ENCODE measurements around the gene PDP2. TPM values are rescaled to one million over a fixed set of nuclear protein-coding genes. Genes with fewer than 3 reads are reported as not detected.

Gene PDP2
- total and polyA plus RNA-seq, 2 donors (not counting 3 experiments of a cell fraction or from before 2014, with no cell fraction given): 4.4 to 9.3 TPM

DNA sequence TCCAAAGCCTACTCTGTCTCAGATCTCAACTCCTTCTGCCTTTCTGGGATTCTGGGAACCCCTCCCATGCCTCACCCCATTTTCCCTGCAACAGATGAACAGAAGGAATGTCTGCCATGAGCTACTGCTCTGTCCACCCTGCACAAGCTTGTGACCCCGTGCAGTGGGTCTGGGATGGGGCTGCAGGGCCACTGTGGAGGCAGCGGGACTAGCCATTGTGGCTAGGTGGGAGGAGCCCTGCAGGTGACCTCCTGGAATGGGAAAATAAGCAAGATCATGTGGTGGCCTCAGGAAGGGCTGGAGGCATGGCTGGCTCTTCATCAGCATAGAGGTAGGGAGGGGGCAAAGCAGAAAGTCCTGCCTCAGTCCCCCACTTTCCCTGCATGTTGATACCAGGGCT lies 13.7 kb downstream of the PDP2 start:
- no peaks in the 10 kb centered on the region for H4K20me1 ChIP-seq (replicated peaks; ENCODE audit: control insufficient read depth, extremely low read depth, insufficient read depth, low read length)
- no peaks in the 10 kb centered on the region for H3K9me1 ChIP-seq (replicated peaks; ENCODE audit: control insufficient read depth, extremely low read depth, insufficient read depth, low read length)
- no peak overlapping the region for H3K9ac ChIP-seq (replicated peaks; ENCODE audit: extremely low read depth, insufficient read depth, low read length)
- no peaks in the 10 kb centered on the region for H3K27me3 ChIP-seq (ENCODE audit: control insufficient read depth in 2 of 2, insufficient read depth in 2 of 2, low read length in 2 of 2)
- no peak for FAIRE-seq
- CTCF ChIA-PET: interaction anchor here (0.6 to 5.2 kb wide), 8 partner anchors 9 to 261 kb away, joined by 3 to 72 read pairs (median 16); partner anchors contain the start of genes PDP2 and RRAD
- TF ChIP-seq JUN (IDR thresholded peaks at IDR 0.05; ENCODE audit: borderline replicate concordance, insufficient read depth, insufficient read length, low read depth): no peak
- no peak for TF ChIP-seq FOS (IDR thresholded peaks at IDR 0.05; ENCODE audit: borderline replicate concordance, insufficient read depth, low read length)
- TF ChIP-seq, protein P1, sequence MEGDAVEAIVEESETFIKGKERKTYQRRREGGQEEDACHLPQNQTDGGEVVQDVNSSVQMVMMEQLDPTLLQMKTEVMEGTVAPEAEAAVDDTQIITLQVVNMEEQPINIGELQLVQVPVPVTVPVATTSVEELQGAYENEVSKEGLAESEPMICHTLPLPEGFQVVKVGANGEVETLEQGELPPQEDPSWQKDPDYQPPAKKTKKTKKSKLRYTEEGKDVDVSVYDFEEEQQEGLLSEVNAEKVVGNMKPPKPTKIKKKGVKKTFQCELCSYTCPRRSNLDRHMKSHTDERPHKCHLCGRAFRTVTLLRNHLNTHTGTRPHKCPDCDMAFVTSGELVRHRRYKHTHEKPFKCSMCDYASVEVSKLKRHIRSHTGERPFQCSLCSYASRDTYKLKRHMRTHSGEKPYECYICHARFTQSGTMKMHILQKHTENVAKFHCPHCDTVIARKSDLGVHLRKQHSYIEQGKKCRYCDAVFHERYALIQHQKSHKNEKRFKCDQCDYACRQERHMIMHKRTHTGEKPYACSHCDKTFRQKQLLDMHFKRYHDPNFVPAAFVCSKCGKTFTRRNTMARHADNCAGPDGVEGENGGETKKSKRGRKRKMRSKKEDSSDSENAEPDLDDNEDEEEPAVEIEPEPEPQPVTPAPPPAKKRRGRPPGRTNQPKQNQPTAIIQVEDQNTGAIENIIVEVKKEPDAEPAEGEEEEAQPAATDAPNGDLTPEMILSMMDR (IDR thresholded peaks at IDR 0.05; ENCODE audit: extremely low read depth in 1 of 2, insufficient read depth in 1 of 2, low read depth in 1 of 2, low read length in 2 of 2): no peak
- TF ChIP-seq POLR2A (IDR thresholded peaks at IDR 0.05; ENCODE audit: low read depth, low read length): no peak
- TF ChIP-seq GATA2 (IDR thresholded peaks at IDR 0.05; ENCODE audit: insufficient read depth, insufficient read length, low read depth, low read length): no peak
- no peak for TF ChIP-seq POLR2AphosphoS5 (IDR thresholded peaks at IDR 0.05; ENCODE audit: insufficient read depth, low read depth, low read length)
- H3K9me3 ChIP-seq (replicated peaks; ENCODE audit: control insufficient read depth, insufficient read depth, low read length): no peaks in the 10 kb centered on the region
- H3K79me2 ChIP-seq (ENCODE audit: control insufficient read depth, insufficient read depth, low read length): no peaks in the 10 kb centered on the region
- DNase-seq (ENCODE audit: low read depth, low spot score): no peak
- no TSS peak for BruUV-seq (replicated peaks)
- no peak overlapping the region for H3K27ac ChIP-seq (ENCODE audit: insufficient read depth, low read depth, low read length)
- H3K4me1 ChIP-seq (ENCODE audit: control insufficient read depth, extremely low read depth, insufficient read depth, low read length): no peaks in the 10 kb centered on the region
- dilution Hi-C loops (cut with MboI; ENCODE audit: extremely low pct_ligation_motif_present, low sequenced_read_pairs) (no loop called here), intact Hi-C loops (cut with micrococcal nuclease) (loop anchor here (10.0 kb wide), 1 partner anchor 1961 kb away; no protein-coding TSS in a partner anchor)
- H3K4me3 ChIP-seq (replicated peaks in 1 of 3; ENCODE audit: insufficient read depth in 1 of 3, low read depth in 1 of 3, low read length in 3 of 3): no peak overlapping the region
- no peak overlapping the region for H3K4me2 ChIP-seq (ENCODE audit: insufficient read depth, low read length)
- no peak overlapping the region for H2AFZ ChIP-seq (ENCODE audit: low read depth, low read length)
- POLR2A ChIA-PET: no interaction called here
- no peaks in the 10 kb centered on the region for H3K36me3 ChIP-seq (ENCODE audit: control insufficient read depth in 2 of 2, extremely low read depth in 1 of 2, insufficient read depth in 2 of 2, low read length in 2 of 2)
